ENCODE data around the gene TIGD2.

The TIGD2 gene

GRCh38 chr4:89162496-89162895 lies 51.2 kb downstream of the TIGD2 start:
- ATAC-seq (replicated peaks) (no peak), DNase-seq (no peak)
- no peak overlapping the region for H3K4me3 Mint-ChIP-seq
- H3K9me3 Mint-ChIP-seq, result no peaks in the 10 kb centered on the region
- H3K36me3 Mint-ChIP-seq, result no peaks in the 10 kb centered on the region
- H3K27me3 Mint-ChIP-seq, result peaks cover 0 to 5% of the 10 kb centered on the region in 2 donors
- no peak overlapping the region for H3K27ac Mint-ChIP-seq
- H3K4me1 Mint-ChIP-seq, result no peaks in the 10 kb centered on the region

GRCh38 chr4:89162987-89163386 lies 51.7 kb downstream of the TIGD2 start:
- Mint-ChIP-seq H3K36me3 (no peaks in the 10 kb centered on the region), H3K27ac (no peak overlapping the region), H3K27me3 (peaks cover 0 to 5% of the 10 kb centered on the region in 2 donors), H3K4me3 (no peak overlapping the region), H3K4me1 (no peaks in the 10 kb centered on the region), H3K9me3 (no peaks in the 10 kb centered on the region)
- DNase-seq (no peak), ATAC-seq (replicated peaks) (no peak)

DNA sequence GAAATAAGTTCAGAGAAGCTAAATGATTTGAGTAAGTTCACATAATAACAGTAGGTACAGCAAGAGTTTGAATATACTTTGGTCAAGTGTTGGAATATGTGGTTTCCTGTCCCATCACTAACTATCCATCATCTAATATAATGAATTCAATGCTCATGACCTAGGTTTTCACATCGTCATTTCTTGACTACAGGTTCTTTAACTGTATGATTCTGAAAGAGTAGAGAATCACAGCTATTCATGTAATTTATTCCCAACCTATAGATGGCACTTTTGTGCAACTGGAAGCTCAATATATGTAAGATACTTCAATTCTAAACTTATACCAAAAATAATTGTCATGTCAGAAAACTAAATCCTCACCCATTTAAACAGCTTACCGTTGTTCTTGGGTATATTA lies 53.1 kb downstream of the TIGD2 start:
- H3K27ac Mint-ChIP-seq, result no peak overlapping the region
- DNase-seq, result no peak

More for the DNA sequence above, 53.1 kb downstream of the TIGD2 start:
- Mint-ChIP-seq H3K9me3 (no peaks in the 10 kb centered on the region), H3K4me3 (no peak overlapping the region), H3K36me3 (no peaks in the 10 kb centered on the region), H3K27me3 (peaks cover 0 to 5% of the 10 kb centered on the region in 2 donors), H3K4me1 (no peaks in the 10 kb centered on the region)
- no peak for ATAC-seq (replicated peaks)
